ENCODE data around the gene FMNL1. TPM values are rescaled to one million over a fixed set of nuclear protein-coding genes. Genes with fewer than 3 reads are reported as not detected.
A peak's percentile ranks its signal among the peaks of the same experiment; 100 is the strongest.

The FMNL1 gene
- total and polyA plus RNA-seq, 12 donors = 0.72 to 31.9 (median 13.8) TPM

- 69 to 100% (median 84%) methylated on average over 3 to 13 of the region's 13 CpGs for WGBS, 4 donors
- Histone ChIP-seq H3K27ac (no peak overlapping the region), H3K27me3 (no peaks in the 10 kb centered on the region), H3K9me3 (replicated peaks in 1 of 3) (no peaks in the 10 kb centered on the region), H3K4me3 (no peak overlapping the region), H3K4me1 (replicated peaks in 1 of 2) (no peaks in the 10 kb centered on the region), H3K36me3 (replicated peaks in 1 of 2) (peaks cover 0 to 77% of the 10 kb centered on the region in 2 donors)
- intact Hi-C loops (cut with DNase I) = loop anchor here in 1 of 2 donors (5.0 kb wide), 1 partner anchor 116 kb away; no protein-coding TSS in a partner anchor
- TF ChIP-seq POLR2A (IDR thresholded peaks at IDR 0.05) (no peak), CTCF (IDR thresholded peaks at IDR 0.05) (peak; percentile 14 to 45 (median 34))
- DNase-seq = no peak
Observed at GRCh38 chr17:45270828-45271418, 49.2 kb downstream of the FMNL1 start.

- DNase-seq = no peak
- no peak for TF ChIP-seq POLR2A (IDR thresholded peaks at IDR 0.05)
- TF ChIP-seq CTCF (IDR thresholded peaks at IDR 0.05) = no peak
- intact Hi-C loops (cut with DNase I) = loop anchor here in 1 of 2 donors (5.0 kb wide), 1 partner anchor 116 kb away; no protein-coding TSS in a partner anchor
- Histone ChIP-seq H3K4me3 (no peak overlapping the region), H3K9me3 (replicated peaks in 1 of 3) (no peaks in the 10 kb centered on the region), H3K4me1 (replicated peaks in 1 of 2) (no peaks in the 10 kb centered on the region), H3K27ac (no peak overlapping the region), H3K27me3 (no peaks in the 10 kb centered on the region), H3K36me3 (replicated peaks in 1 of 2) (peaks cover 0 to 73% of the 10 kb centered on the region in 2 donors)
- WGBS, 4 donors = 90 to 98% (median 95%) methylated on average over 3 of the region's 3 CpGs
Observed at GRCh38 chr17:45271603-45272002, 49.9 kb downstream of the FMNL1 start.

- intact Hi-C loops (cut with DNase I) = loop anchor here in 1 of 2 donors (5.0 kb wide), 1 partner anchor 114 kb away; no protein-coding TSS in a partner anchor
- WGBS, 4 donors = 75 to 79% (median 78%) methylated on average over 14 to 16 of the region's 16 CpGs
- H3K27ac ChIP-seq = no peak overlapping the region
Observed at GRCh38 chr17:45273551-45273957, 51.9 kb downstream of the FMNL1 start.

GRCh38 chr17:45274033-45274432, 52.3 kb downstream of the FMNL1 start:
- no peak for DNase-seq
- Histone ChIP-seq H3K36me3 (replicated peaks in 1 of 2) (peaks cover 0 to 48% of the 10 kb centered on the region in 2 donors), H3K27me3 (no peaks in the 10 kb centered on the region), H3K9me3 (replicated peaks in 1 of 3) (no peaks in the 10 kb centered on the region), H3K4me1 (replicated peaks in 1 of 2) (peaks cover 10 to 16% of the 10 kb centered on the region in 2 donors), H3K27ac (no peak overlapping the region), H3K4me3 (no peak overlapping the region)
- WGBS, 4 donors = 80 to 91% (median 88%) methylated on average over 1 to 5 of the region's 5 CpGs
- intact Hi-C loops (cut with DNase I) = loop anchor here in 1 of 2 donors (5.0 kb wide), 1 partner anchor 113 kb away; no protein-coding TSS in a partner anchor
- TF ChIP-seq POLR2A (IDR thresholded peaks at IDR 0.05) (no peak), CTCF (IDR thresholded peaks at IDR 0.05) (no peak)

More at GRCh38 chr17:45273551-45273957, 51.9 kb downstream of the FMNL1 start:
- H3K4me1 ChIP-seq (replicated peaks in 1 of 2) = peaks cover 10 to 14% of the 10 kb centered on the region in 2 donors
- no peak for DNase-seq
- no peak overlapping the region for H3K4me3 ChIP-seq
- no peaks in the 10 kb centered on the region for H3K9me3 ChIP-seq (replicated peaks in 1 of 3)
- H3K36me3 ChIP-seq (replicated peaks in 1 of 2) = peaks cover 0 to 53% of the 10 kb centered on the region in 2 donors
- TF ChIP-seq CTCF (IDR thresholded peaks at IDR 0.05) = no peak
- TF ChIP-seq POLR2A (IDR thresholded peaks at IDR 0.05) = no peak
- no peaks in the 10 kb centered on the region for H3K27me3 ChIP-seq

Data from adrenal gland (tissue), 12 donors.